ENCODE measurements around the gene BMPR1A. TPM values are rescaled to one million over a fixed set of nuclear protein-coding genes. Genes with fewer than 3 reads are reported as not detected.

BMPR1A gene
- polyA plus RNA-seq, 3 donors = 0.25 to 0.67 (median 0.61) TPM

GRCh38 chr10:86755454-86755739 is 1.0 kb upstream of the BMPR1A start:
- Mint-ChIP-seq H3K36me3 (peaks cover 2 to 8% of the 10 kb centered on the region in 2 donors), H3K9me3 (peaks cover 0 to 18% (median 8%) of the 10 kb centered on the region in 7 donors), H3K4me3 (peak overlapping the region; percentile 81 to 90), H3K27me3 (ENCODE audit: low read depth in 3 of 3) (peaks cover 63 to 71% (median 67%) of the 10 kb centered on the region in 3 donors), H3K4me1 (peaks cover 19% of the 10 kb centered on the region), H3K27ac (no peak overlapping the region)
- peak overlapping the region; percentile 84 for H2AFZ ChIP-seq (ENCODE audit: insufficient read depth, low read depth, low read length, poor library complexity, severe bottlenecking)
- peaks cover 13 to 17% of the 10 kb centered on the region in 2 donors for H3K4me1 ChIP-seq (ENCODE audit: control insufficient read depth in 1 of 2, insufficient read depth in 2 of 2, low read length in 2 of 2)
- WGBS (ENCODE audit: insufficient coverage) = 3% methylated on average over 7 of the region's 9 CpGs
- H3K4me2 ChIP-seq (replicated peaks; ENCODE audit: extremely low read depth, low read length, poor library complexity, severe bottlenecking) = peak overlapping the region; percentile 95
- DNase-seq = no peak
- intact Hi-C loops (cut with micrococcal nuclease) = no loop called here
- no peak for TF ChIP-seq CTCF (IDR thresholded peaks at IDR 0.05)
- peaks cover 3 to 7% of the 10 kb centered on the region in 2 donors for H3K9me3 ChIP-seq (replicated peaks in 1 of 2; ENCODE audit: control insufficient read depth in 1 of 2, insufficient read depth in 1 of 2, low read length in 2 of 2)
- no peaks in the 10 kb centered on the region for H3K79me2 ChIP-seq (ENCODE audit: insufficient read depth, low read length)
- H4K20me1 ChIP-seq (ENCODE audit: insufficient read depth, low read length) = no peaks in the 10 kb centered on the region
- H3K27ac ChIP-seq (ENCODE audit: low read depth in 1 of 2, low read length in 2 of 2) = no peak overlapping the region
- peak overlapping the region; percentile 74 for H3K9ac ChIP-seq (ENCODE audit: insufficient read depth, low read length, poor library complexity, severe bottlenecking)
- H3K36me3 ChIP-seq (replicated peaks in 1 of 2; ENCODE audit: control insufficient read depth in 1 of 2, insufficient read depth in 2 of 2, low read length in 2 of 2) = no peaks in the 10 kb centered on the region
- H3K27me3 ChIP-seq (ENCODE audit: control insufficient read depth in 2 of 2, insufficient read depth in 2 of 2, low read length in 2 of 2) = peaks cover 52 to 62% of the 10 kb centered on the region in 2 donors
- peak overlapping the region; percentile 44 to 79 (median 53) for H3K4me3 ChIP-seq (replicated peaks in 1 of 3; ENCODE audit: low read depth in 2 of 3, low read length in 3 of 3)

GRCh38 chr10:86755740-86756510 is 494 bp upstream of the BMPR1A start:
- Mint-ChIP-seq H3K9me3 (peaks cover 0 to 18% (median 8%) of the 10 kb centered on the region in 7 donors), H3K4me3 (peak overlapping the region; percentile 81 to 90), H3K27ac (peak overlapping the region in 1 of 7 donors; percentile 35), H3K36me3 (peaks cover 2 to 8% of the 10 kb centered on the region in 2 donors), H3K4me1 (peaks cover 19% of the 10 kb centered on the region), H3K27me3 (ENCODE audit: low read depth in 3 of 3) (peaks cover 63 to 76% (median 68%) of the 10 kb centered on the region in 3 donors)
- Histone ChIP-seq H2AFZ (ENCODE audit: insufficient read depth, low read depth, low read length, poor library complexity, severe bottlenecking) (peak overlapping the region; percentile 84), H3K36me3 (replicated peaks in 1 of 2; ENCODE audit: control insufficient read depth in 1 of 2, insufficient read depth in 2 of 2, low read length in 2 of 2) (no peaks in the 10 kb centered on the region), H3K4me2 (replicated peaks; ENCODE audit: extremely low read depth, low read length, poor library complexity, severe bottlenecking) (peak overlapping the region; percentile 95), H3K9ac (ENCODE audit: insufficient read depth, low read length, poor library complexity, severe bottlenecking) (peak overlapping the region; percentile 74), H3K4me3 (replicated peaks in 1 of 3; ENCODE audit: low read depth in 2 of 3, low read length in 3 of 3) (peak overlapping the region; percentile 44 to 79 (median 53)), H4K20me1 (ENCODE audit: insufficient read depth, low read length) (no peaks in the 10 kb centered on the region), H3K9me3 (replicated peaks in 1 of 2; ENCODE audit: control insufficient read depth in 1 of 2, insufficient read depth in 1 of 2, low read length in 2 of 2) (peaks cover 3 to 7% of the 10 kb centered on the region in 2 donors), H3K79me2 (ENCODE audit: insufficient read depth, low read length) (no peaks in the 10 kb centered on the region), H3K27ac (ENCODE audit: low read depth in 1 of 2, low read length in 2 of 2) (no peak overlapping the region), H3K4me1 (ENCODE audit: control insufficient read depth in 1 of 2, insufficient read depth in 2 of 2, low read length in 2 of 2) (peaks cover 13 to 17% of the 10 kb centered on the region in 2 donors), H3K27me3 (ENCODE audit: control insufficient read depth in 2 of 2, insufficient read depth in 2 of 2, low read length in 2 of 2) (peaks cover 57 to 68% of the 10 kb centered on the region in 2 donors)
- no peak for TF ChIP-seq CTCF (IDR thresholded peaks at IDR 0.05)
- intact Hi-C loops (cut with micrococcal nuclease) = no loop called here
- under 1% methylated on average over 89 of the region's 89 CpGs for WGBS (ENCODE audit: insufficient coverage)
- DNase-seq = peak; percentile 39 to 60 (median 50)

Data from CD14-positive monocyte (primary cell).